Suppressor macrophage (primary cell): ENCODE results near the gene TMX4.
"Not testable (repeated sequence)": the region's sequence is repeated elsewhere in the genome, so short reads cannot be mapped to it uniquely, and the experiment has no call there.

ENCODE experiments used
- DNase-seq, 4 experiments: peaks; one replicate each; pipeline ENCODE4 v3.0.0-alpha.2; 2020 to 2022

Gene TMX4

DNA sequence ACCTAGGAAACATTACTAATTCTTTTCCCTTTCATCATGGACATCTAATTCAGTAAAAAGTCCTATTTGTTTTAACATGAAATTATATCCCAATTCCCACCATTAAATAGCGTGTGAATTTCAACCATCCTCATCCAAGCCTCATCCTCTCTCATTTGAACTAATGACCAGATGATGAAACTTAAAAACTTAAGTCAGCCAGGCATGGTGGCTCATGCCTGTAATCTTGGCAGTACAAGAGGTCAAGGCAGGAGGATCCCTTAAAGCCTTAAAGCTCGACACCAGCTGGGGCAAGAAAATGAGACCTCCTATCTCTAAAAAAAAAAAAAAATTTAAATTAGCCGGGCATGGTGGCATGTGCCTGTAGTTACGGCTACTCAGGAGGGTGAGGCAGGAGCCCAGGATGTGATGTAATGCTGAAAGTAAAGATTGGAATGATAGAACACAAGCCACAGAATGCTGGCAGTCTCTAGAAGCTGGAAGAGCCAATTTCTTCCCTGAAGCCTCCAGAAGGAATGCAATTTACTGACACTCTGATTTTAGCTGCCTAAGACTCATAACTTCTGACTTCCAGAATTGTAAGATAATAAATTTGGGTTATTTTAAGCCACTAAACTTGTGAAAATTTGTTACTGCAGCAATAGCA, 52.2 kb downstream of the TMX4 start:
- DNase-seq = no peak

DNA sequence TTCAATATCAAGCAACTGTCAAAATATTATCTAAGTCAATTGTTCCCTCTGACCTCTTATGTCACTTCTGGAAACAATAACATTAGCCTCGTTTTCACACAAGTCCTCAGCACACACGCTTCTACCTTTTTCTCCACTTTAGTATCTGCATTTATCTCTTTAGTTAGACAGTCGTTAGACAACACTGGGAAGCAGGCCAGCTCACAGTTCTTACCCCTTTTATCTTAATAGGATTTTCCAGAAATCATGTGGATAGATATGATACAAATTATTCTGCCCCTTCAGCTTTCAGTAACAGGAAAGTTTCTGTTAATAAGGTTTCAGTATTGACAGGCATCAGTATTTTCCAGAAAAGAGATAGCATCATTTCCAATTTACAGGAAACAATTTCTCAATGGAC, 53.4 kb downstream of the TMX4 start:
- DNase-seq = no peak

- no peak for DNase-seq
Measured at GRCh38 chr20:7959484-7959883, 60.1 kb downstream of the TMX4 start.

DNA sequence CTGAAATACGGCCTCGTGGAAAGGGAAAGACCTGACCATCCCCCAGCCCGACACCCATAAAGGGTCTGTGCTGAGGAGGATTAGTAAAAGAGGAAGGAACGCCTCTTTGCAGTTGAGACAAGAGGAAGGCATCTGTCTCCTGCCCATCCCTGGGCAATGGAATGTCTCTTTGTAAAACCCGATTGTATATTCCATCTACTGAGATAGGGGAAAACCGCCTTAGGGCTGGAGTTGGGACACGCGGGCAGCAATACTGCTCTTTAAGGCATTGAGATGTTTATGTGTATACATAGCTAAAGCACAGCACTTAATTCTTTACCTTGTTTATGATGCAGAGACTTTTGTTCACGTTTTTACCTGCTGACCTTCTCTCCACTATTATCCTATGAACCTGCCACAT, 63.0 kb downstream of the TMX4 start:
- not testable (repeated sequence) for DNase-seq

DNA sequence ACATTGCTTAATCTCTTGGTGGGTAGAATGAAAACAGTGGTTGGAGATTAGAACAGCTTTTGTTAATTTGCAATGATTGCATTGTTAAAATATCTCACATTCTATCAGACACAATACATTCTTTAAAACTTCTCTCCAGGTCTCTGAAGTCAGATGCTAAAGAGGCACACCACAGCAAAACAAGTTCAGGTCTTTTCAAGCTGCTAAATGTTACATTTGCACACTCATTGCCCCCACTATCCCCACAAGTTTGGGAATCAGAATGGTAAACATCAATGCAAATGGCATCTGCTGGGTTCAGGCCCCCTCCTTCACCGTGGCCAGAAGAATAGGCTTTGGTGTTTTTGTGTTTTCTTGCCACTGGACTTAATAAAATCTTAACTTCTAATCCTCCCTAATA, 69.2 kb downstream of the TMX4 start:
- no peak for DNase-seq

- DNase-seq = no peak
Measured at GRCh38 chr20:7943891-7944290, 75.7 kb downstream of the TMX4 start.

DNA sequence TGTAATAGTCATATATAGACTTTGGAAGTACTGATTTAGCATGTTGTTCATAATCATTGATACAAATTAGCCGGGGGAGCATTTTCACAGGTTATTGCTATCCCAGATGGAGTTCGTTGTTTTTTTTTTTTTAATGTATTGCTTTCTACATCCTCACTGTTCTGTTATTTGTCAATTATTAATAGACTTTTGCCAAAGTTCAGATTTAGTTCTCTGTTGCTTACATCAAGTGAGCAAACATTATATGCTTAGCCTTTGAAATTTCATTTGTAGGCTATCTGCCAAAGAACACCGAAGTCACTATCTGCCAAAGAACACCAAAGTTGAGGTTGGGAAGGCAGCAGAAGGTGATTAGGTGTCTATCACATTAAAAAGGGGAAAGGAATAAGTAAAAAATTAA, 79.2 kb downstream of the TMX4 start, which contains the start of gene HAO1:
HAO1 (minus strand) TSS at position 118 of the 400 bp plus-strand sequence; CDS start at position 82, 36 bp downstream.
- no peak for DNase-seq

GRCh38 chr20:7939663-7940062, 79.9 kb downstream of the TMX4 start:
- DNase-seq = no peak

DNA sequence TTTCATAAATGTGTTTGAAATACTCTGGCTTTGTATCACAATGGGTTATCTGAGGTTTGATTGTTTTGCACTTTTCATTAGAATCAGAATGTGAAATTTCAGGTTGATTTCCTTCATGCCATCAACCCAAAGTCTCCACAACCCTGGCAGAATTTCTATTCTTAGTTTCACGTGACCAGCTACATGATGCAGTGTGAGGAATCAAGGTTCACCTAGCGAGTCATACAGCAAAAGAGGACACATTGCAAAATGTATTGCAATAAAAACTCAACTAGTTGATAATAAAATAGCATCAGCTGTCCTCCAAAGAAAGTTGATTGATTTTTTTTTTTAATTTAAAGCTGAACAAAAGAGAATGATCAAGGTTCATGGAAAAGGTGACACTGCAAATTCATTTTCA, 81.5 kb downstream of the TMX4 start:
- no peak for DNase-seq

DNA sequence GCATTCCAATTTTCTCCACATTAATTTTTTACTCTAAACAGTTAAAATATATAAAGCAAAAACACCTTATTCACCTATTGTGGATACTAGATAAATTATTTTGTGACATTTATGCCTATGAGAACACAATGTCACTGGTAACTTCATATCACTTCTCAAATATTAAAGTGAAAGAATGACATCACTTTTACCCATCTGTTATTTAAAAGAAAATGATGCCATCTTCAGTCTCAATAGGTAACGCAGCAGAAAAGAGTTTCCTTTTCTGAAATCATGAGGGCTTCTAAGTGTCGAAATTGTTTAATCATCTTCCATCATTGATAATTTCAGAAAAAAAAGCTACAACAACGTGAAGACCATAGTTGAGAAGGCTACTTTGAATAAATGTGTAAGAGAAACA, 82.2 kb downstream of the TMX4 start:
- no peak for DNase-seq

- DNase-seq = peak in 2 of 4 experiments; percentile 14 to 31
Measured at GRCh38 chr20:7935027-7935551, 84.5 kb downstream of the TMX4 start.

DNA sequence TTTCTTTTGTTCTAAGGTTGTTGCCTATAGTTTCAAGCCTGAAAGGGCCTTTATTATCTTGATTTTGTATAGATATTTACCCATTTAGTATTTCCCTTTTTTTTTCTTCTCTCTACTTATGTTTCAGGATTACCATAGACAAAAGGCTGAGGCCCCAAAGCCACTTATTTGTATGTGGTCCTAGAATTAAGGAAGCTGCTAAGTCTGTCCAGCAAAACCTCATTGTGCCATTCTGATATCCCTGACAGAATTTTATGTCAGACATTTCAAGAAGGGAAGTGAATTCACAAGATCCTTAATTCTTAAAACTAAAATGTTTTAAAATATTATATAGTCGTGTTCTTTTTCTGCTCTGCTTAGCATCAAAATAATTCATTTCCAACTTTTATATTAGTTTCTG, 86.2 kb downstream of the TMX4 start:
- peak; percentile 22 to 55 (median 48) for DNase-seq

DNA sequence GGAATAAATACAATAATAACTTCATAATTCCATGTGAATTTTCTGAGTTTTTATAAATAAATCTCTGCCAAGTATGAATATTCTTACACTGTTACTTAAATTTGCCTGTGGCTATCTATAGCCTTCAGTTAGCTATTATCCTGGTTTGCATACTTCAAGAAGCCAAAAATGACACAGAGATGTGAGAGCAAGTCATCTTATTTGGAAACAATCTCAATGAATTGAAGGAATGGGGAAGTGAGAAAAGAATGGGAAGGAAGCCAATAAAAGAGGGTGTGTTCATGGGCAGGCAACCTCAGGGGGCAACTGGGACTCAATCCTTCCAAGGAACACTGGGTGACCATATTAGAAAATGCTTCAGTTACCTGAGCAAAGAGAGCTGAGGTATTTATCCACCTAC, 89.2 kb downstream of the TMX4 start:
- peak in 2 of 4 experiments; percentile 51 to 54 for DNase-seq
